ENCODE data around the gene TRPC3. TPM values are rescaled to one million over a fixed set of nuclear protein-coding genes. Genes with fewer than 3 reads are reported as not detected.
"Not testable (repeated sequence)": the region's sequence is repeated elsewhere in the genome, so short reads cannot be mapped to it uniquely, and the experiment has no call there.

The TRPC3 gene
- total RNA-seq, 2 donors from 2014 or later: 2.0 to 2.3 TPM

- no peaks in the 10 kb centered on the region for H3K9me3 Mint-ChIP-seq
- DNase-seq (ENCODE audit: low spot score in 2 of 2): no peak
- ATAC-seq: no peak
- no peaks in the 10 kb centered on the region for H3K36me3 Mint-ChIP-seq
- no peak overlapping the region for H3K27ac Mint-ChIP-seq
Measured at GRCh38 chr4:121957266-121957665, 5.4 kb upstream of the TRPC3 start.

- H3K36me3 Mint-ChIP-seq: peaks cover 0 to 6% of the 10 kb centered on the region in 2 donors
- no peak overlapping the region for H3K27ac Mint-ChIP-seq
- no peak for DNase-seq (ENCODE audit: low spot score in 2 of 2)
- no peak for ATAC-seq
- H3K9me3 Mint-ChIP-seq: no peaks in the 10 kb centered on the region
Measured at GRCh38 chr4:121953860-121954259, 2.0 kb upstream of the TRPC3 start.

- Mint-ChIP-seq H3K36me3 (peaks cover 0 to 6% of the 10 kb centered on the region in 2 donors), H3K27ac (no peak overlapping the region), H3K9me3 (no peaks in the 10 kb centered on the region)
- no peak for ATAC-seq
- no peak for DNase-seq (ENCODE audit: low spot score in 2 of 2)
Measured at GRCh38 chr4:121952290-121952689, 430 bp upstream of the TRPC3 start.

GRCh38 chr4:121950680-121951520 lies 960 bp downstream of the TRPC3 start:
- peak overlapping the region in 1 of 2 donors; percentile 45 for H3K27ac Mint-ChIP-seq
- H3K36me3 Mint-ChIP-seq: peaks cover 0 to 6% of the 10 kb centered on the region in 2 donors
- ATAC-seq (peak; percentile 60 to 66), DNase-seq (ENCODE audit: low spot score in 2 of 2) (peak; percentile 30 to 58)
- H3K9me3 Mint-ChIP-seq: no peaks in the 10 kb centered on the region

- ATAC-seq: peak; percentile 83 to 89
- H3K27ac Mint-ChIP-seq: peak overlapping the region in 1 of 2 donors; percentile 45
- DNase-seq (ENCODE audit: low spot score in 2 of 2): peak; percentile 78 to 94
- H3K36me3 Mint-ChIP-seq: peaks cover 0 to 6% of the 10 kb centered on the region in 2 donors
- no peaks in the 10 kb centered on the region for H3K9me3 Mint-ChIP-seq
Measured at GRCh38 chr4:121950212-121950679, 1.6 kb downstream of the TRPC3 start.

GRCh38 chr4:121946644-121947043 lies 5.2 kb downstream of the TRPC3 start:
- DNase-seq (ENCODE audit: low spot score in 2 of 2): no peak
- no peaks in the 10 kb centered on the region for H3K9me3 Mint-ChIP-seq
- peaks cover 0 to 6% of the 10 kb centered on the region in 2 donors for H3K36me3 Mint-ChIP-seq
- H3K27ac Mint-ChIP-seq: no peak overlapping the region
- no peak for ATAC-seq

- DNase-seq (ENCODE audit: low spot score in 2 of 2): peak in 1 of 2 donors; percentile 32
- peak in 1 of 2 donors; percentile 73 for ATAC-seq
- Mint-ChIP-seq H3K36me3 (no peaks in the 10 kb centered on the region), H3K27ac (no peak overlapping the region), H3K9me3 (no peaks in the 10 kb centered on the region)
Measured at GRCh38 chr4:121943941-121944340, 7.9 kb downstream of the TRPC3 start.

GRCh38 chr4:121939690-121940089 lies 12.2 kb downstream of the TRPC3 start:
- no peaks in the 10 kb centered on the region for H3K9me3 Mint-ChIP-seq
- DNase-seq (ENCODE audit: low spot score in 2 of 2): no peak
- no peak overlapping the region for H3K27ac Mint-ChIP-seq
- H3K36me3 Mint-ChIP-seq: no peaks in the 10 kb centered on the region
- no peak for ATAC-seq

- Mint-ChIP-seq H3K27ac (peak overlapping the region in 1 of 2 donors; percentile 57), H3K9me3 (no peaks in the 10 kb centered on the region), H3K36me3 (no peaks in the 10 kb centered on the region)
- DNase-seq (ENCODE audit: low spot score in 2 of 2): no peak
- ATAC-seq: peak in 1 of 2 donors; percentile 77
Measured at GRCh38 chr4:121938282-121939092, 13.4 kb downstream of the TRPC3 start.

GRCh38 chr4:121936101-121936500 lies 15.8 kb downstream of the TRPC3 start:
- no peak overlapping the region for H3K27ac Mint-ChIP-seq
- ATAC-seq: no peak
- peaks cover 5 to 7% of the 10 kb centered on the region in 2 donors for H3K36me3 Mint-ChIP-seq
- DNase-seq (ENCODE audit: low spot score in 2 of 2): no peak
- no peaks in the 10 kb centered on the region for H3K9me3 Mint-ChIP-seq

- no peak overlapping the region for H3K27ac Mint-ChIP-seq
- H3K36me3 Mint-ChIP-seq: peaks cover 5 to 7% of the 10 kb centered on the region in 2 donors
- H3K9me3 Mint-ChIP-seq: no peaks in the 10 kb centered on the region
- DNase-seq (ENCODE audit: low spot score in 2 of 2) (no peak), ATAC-seq (no peak)
Measured at GRCh38 chr4:121934635-121935034, 17.2 kb downstream of the TRPC3 start.

- Mint-ChIP-seq H3K36me3 (peaks cover 5 to 7% of the 10 kb centered on the region in 2 donors), H3K9me3 (no peaks in the 10 kb centered on the region), H3K27ac (no peak overlapping the region)
- ATAC-seq: no peak
- no peak for DNase-seq (ENCODE audit: low spot score in 2 of 2)
Measured at GRCh38 chr4:121932212-121932974, 19.5 kb downstream of the TRPC3 start.

GRCh38 chr4:121930304-121930703 lies 21.6 kb downstream of the TRPC3 start:
- ATAC-seq: no peak
- Mint-ChIP-seq H3K36me3 (peaks cover 5 to 7% of the 10 kb centered on the region in 2 donors), H3K9me3 (no peaks in the 10 kb centered on the region), H3K27ac (no peak overlapping the region)
- DNase-seq (ENCODE audit: low spot score in 2 of 2): no peak

- Mint-ChIP-seq H3K9me3 (no peaks in the 10 kb centered on the region), H3K27ac (no peak overlapping the region), H3K36me3 (peaks cover 5 to 7% of the 10 kb centered on the region in 2 donors)
- ATAC-seq (no peak), DNase-seq (ENCODE audit: low spot score in 2 of 2) (no peak)
Measured at GRCh38 chr4:121927948-121928347, 23.9 kb downstream of the TRPC3 start.

- not testable (repeated sequence) for ATAC-seq; H3K9me3 Mint-ChIP-seq; H3K27ac Mint-ChIP-seq; H3K36me3 Mint-ChIP-seq; DNase-seq (ENCODE audit: low spot score in 2 of 2)
Measured at GRCh38 chr4:121926490-121926889, 25.4 kb downstream of the TRPC3 start.

GRCh38 chr4:121923306-121923705 lies 28.6 kb downstream of the TRPC3 start:
- Mint-ChIP-seq H3K9me3 (no peaks in the 10 kb centered on the region), H3K27ac (no peak overlapping the region), H3K36me3 (no peaks in the 10 kb centered on the region)
- DNase-seq (ENCODE audit: low spot score in 2 of 2): no peak
- no peak for ATAC-seq

Data from activated naive CD4-positive, alpha-beta T cell treated with anti-CD3 and anti-CD28 coated beads, Interleukin-2, amount 50 U/mL, for 72 hours (primary cell).